SJSA1 (cell line): ENCODE data around the gene HSPA8. TPM values are rescaled to one million over a fixed set of nuclear protein-coding genes. Genes with fewer than 3 reads are reported as not detected.

Experiments used
- DNase-seq, 2 experiments: peaks; one replicate each; pipeline ENCODE4 v3.0.0-alpha.2; 2015 to 2020; ENCODE audit warnings: low spot score in 2 of 2, low read depth in 1 of 2
- H3K27ac ChIP-seq: fragments of 250-450 bp; sonication (Bioruptor Pico); 2 replicates; pipeline ENCODE4 v1.5.1; 2020; ENCODE audit warnings: mild to moderate bottlenecking, moderate library complexity
- H3K27me3 ChIP-seq: fragments of 250-450 bp; sonication (Bioruptor Pico); replicated peaks from 2 replicates; pipeline ENCODE4 v1.5.1; 2020; ENCODE audit warnings: mild to moderate bottlenecking, moderate library complexity
- H3K36me3 ChIP-seq: fragments of 250-450 bp; sonication (Bioruptor Pico); 2 replicates; pipeline ENCODE4 v1.5.1; 2020; ENCODE audit warnings: mild to moderate bottlenecking
- H3K4me1 ChIP-seq: fragments of 250-450 bp; sonication (Bioruptor Pico); replicated peaks from 2 replicates; pipeline ENCODE4 v1.6.1; 2021; ENCODE audit warnings: mild to moderate bottlenecking
- H3K4me3 ChIP-seq: fragments of 250-450 bp; sonication (Bioruptor Pico); 2 replicates; pipeline ENCODE4 v1.5.1; 2020; ENCODE audit warnings: mild to moderate bottlenecking
- H3K9me3 ChIP-seq: fragments of 250-450 bp; sonication (Bioruptor Pico); replicated peaks from 2 replicates; pipeline ENCODE4 v1.5.1; 2020; ENCODE audit warnings: mild to moderate bottlenecking
- total RNA-seq: library from RNA; depleted of rRNA; stranded (reverse); fragments of >200 nt; shearing (Covaris generic); gene quantifications from 2 replicates; pipeline ENCODE4 v1.2.3, GENCODE V29; 2014

Gene HSPA8
- total RNA-seq, 1 experiment from 2014 or later, result 2,693 TPM

DNA sequence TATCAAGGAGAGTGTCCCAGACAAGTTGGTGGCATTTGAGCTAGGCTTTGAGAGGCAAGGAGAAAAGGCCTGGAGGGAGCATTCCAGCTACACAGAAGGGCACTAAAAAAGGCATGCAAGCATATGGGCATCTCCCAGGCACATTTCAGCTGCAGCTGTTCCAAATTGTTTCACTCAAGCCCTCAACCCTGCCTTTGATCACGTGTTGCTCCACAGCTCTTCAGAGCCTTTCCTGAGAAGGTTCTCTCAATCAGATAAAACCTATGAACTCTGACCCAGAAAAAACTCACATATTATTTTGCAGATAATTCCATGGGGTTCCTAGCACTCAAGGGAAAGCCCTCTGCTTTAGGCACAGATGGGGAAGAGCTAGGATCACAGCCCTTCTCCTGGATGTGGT lies 24.4 kb upstream of the HSPA8 start:
- H3K4me3 ChIP-seq, result no peak overlapping the region
- H3K36me3 ChIP-seq, result peaks cover 12% of the 10 kb centered on the region

DNA sequence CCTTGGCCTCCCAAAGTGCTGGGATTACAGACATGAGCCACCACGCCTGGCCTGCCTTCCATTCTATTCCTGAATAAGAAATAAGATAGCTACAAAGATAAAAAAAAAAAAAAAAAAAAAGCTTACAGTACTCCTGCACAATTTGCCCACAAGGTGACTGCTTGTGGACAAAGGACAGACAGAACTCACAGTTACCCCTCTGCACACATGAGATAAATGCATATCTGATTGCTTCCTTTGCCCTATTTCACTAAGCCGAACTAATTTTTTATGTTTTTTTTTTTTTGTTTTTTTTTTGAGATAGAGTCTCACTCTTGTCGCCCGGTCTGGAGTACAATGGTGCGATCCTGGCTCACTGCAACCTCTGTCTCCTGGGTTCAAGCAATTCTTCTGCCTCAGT lies 23.6 kb upstream of the HSPA8 start:
- H3K4me1 ChIP-seq, result peaks cover 7% of the 10 kb centered on the region
- H3K27me3 ChIP-seq, result no peaks in the 10 kb centered on the region
- H3K9me3 ChIP-seq, result no peaks in the 10 kb centered on the region
- no peak for DNase-seq
- no peak overlapping the region for H3K27ac ChIP-seq
- peaks cover 12% of the 10 kb centered on the region for H3K36me3 ChIP-seq
- H3K4me3 ChIP-seq, result no peak overlapping the region

More for the DNA sequence above, 24.4 kb upstream of the HSPA8 start:
- H3K27ac ChIP-seq, result no peak overlapping the region
- no peak for DNase-seq
- no peaks in the 10 kb centered on the region for H3K27me3 ChIP-seq
- no peaks in the 10 kb centered on the region for H3K9me3 ChIP-seq
- peaks cover 7% of the 10 kb centered on the region for H3K4me1 ChIP-seq

DNA sequence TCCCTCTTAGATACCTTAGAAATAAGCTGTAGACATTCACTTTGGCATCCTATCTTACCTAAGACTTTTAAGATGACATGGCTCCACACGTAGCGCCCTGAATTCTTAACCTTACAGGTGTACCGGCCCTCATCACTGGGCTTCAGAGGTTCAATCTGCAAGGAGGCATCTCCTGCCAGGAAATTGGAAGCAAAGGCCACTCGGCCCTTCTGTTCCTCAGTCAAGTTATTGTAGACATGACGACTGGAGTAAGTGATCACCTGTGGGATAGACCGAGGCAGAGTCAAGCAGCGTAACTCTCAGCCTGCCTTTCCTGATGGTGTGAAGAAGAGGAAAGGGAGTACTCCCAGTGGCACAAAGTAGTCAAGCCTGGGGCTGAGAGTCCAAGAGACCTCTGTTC lies 22.5 kb upstream of the HSPA8 start:
- H3K4me3 ChIP-seq, result no peak overlapping the region
- no peak for DNase-seq
- H3K4me1 ChIP-seq, result peaks cover 7% of the 10 kb centered on the region
- H3K9me3 ChIP-seq, result no peaks in the 10 kb centered on the region
- H3K27me3 ChIP-seq, result no peaks in the 10 kb centered on the region
- H3K36me3 ChIP-seq, result peaks cover 12% of the 10 kb centered on the region
- H3K27ac ChIP-seq, result no peak overlapping the region

DNA sequence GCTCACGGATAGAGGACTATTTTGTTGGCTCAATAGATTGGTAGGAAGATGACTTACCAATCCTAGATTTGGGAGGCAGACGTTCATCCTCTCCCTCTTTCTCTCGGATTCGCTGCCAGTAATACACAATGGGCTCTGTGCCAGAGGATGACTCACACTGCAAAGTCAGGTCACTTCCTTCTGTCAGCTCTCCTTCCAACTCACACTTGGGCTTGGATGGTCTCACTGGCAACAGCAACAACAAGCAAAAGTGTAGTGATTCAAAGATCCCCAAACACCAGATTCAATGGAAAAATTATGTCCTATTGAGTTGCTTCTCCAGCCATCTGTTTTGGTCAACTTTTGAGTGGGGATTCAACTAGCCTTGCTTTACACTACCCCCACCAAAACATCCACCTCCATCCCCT lies 21.7 kb upstream of the HSPA8 start:
- peak; percentile 55 to 79 for DNase-seq
- peaks cover 12% of the 10 kb centered on the region for H3K36me3 ChIP-seq
- peaks cover 7% of the 10 kb centered on the region for H3K4me1 ChIP-seq
- no peaks in the 10 kb centered on the region for H3K9me3 ChIP-seq
- H3K27ac ChIP-seq, result 0 out of 2 replicates have a peak overlapping the region, but pooled peaks have one; percentile 37
- no peak overlapping the region for H3K4me3 ChIP-seq
- no peaks in the 10 kb centered on the region for H3K27me3 ChIP-seq

DNA sequence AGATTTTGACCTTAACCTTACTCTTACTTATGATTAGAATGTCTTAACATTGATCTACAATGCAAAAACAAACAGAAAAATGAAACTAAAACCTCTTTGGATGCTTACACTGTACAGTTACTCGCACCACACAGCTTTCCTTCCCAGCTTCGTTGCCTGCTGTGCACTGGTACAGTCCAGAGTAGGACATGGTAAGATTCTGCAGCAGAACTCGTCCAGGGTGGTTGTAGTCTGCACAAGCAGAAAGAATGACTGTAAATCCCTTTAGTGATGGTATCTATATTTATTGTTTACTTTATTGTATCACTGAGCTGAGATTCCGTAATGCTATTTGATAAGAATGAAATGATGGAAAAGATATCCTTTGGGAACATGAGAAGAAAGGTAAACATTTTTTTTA lies 21.0 kb upstream of the HSPA8 start:
- DNase-seq, result no peak
- no peaks in the 10 kb centered on the region for H3K27me3 ChIP-seq
- no peaks in the 10 kb centered on the region for H3K9me3 ChIP-seq
- no peak overlapping the region for H3K27ac ChIP-seq
- H3K4me1 ChIP-seq, result peaks cover 7% of the 10 kb centered on the region
- H3K4me3 ChIP-seq, result no peak overlapping the region
- peaks cover 12% of the 10 kb centered on the region for H3K36me3 ChIP-seq

DNA sequence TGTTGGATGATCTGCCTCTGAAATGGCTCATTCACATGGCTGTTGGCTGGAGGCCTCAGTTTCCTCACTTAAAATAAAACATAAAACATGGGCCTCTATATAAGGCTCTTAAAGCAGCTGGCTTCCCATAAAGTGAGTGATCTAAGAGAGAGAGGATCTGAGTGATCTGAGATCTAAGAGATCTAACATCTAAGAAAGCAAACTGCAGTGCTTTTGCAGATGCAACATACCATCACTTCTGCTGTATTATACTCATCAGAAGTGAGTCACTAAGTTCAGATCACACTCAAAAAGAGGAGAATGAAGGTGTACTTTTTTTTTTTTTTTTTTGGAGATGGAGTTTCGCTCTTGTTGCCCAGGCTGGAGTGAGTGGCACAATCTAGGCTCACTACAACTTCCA lies 18.1 kb upstream of the HSPA8 start:
- Histone ChIP-seq H3K36me3 (peaks cover 12% of the 10 kb centered on the region), H3K4me3 (no peak overlapping the region), H3K27me3 (no peaks in the 10 kb centered on the region), H3K4me1 (peaks cover 7% of the 10 kb centered on the region), H3K9me3 (no peaks in the 10 kb centered on the region), H3K27ac (no peak overlapping the region)
- DNase-seq, result no peak

DNA sequence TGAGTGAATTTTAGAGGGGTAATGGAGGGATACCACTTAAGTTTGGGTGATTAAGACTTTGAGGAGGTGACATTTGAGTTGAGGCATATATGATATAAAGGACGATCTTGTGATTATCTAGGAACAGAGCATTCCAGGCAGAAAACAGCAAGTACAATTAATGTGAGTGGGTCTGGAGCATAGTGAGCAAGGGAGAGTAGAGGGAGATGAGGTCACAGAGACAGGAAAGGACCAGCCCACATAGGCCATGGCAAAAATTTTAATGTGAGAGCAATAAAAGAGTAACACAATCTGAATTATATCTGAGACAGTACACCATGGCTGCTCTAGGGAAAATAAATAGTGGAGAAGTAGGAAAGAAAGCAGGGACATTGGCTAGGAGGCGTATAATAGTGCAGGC lies 14.5 kb upstream of the HSPA8 start:
- H3K4me3 ChIP-seq, result no peak overlapping the region
- H3K9me3 ChIP-seq, result no peaks in the 10 kb centered on the region
- H3K27me3 ChIP-seq, result no peaks in the 10 kb centered on the region
- no peak overlapping the region for H3K27ac ChIP-seq
- H3K4me1 ChIP-seq, result no peaks in the 10 kb centered on the region
- DNase-seq, result no peak
- H3K36me3 ChIP-seq, result peaks cover 4% of the 10 kb centered on the region; the same call in 1 of the 2 replicates

DNA sequence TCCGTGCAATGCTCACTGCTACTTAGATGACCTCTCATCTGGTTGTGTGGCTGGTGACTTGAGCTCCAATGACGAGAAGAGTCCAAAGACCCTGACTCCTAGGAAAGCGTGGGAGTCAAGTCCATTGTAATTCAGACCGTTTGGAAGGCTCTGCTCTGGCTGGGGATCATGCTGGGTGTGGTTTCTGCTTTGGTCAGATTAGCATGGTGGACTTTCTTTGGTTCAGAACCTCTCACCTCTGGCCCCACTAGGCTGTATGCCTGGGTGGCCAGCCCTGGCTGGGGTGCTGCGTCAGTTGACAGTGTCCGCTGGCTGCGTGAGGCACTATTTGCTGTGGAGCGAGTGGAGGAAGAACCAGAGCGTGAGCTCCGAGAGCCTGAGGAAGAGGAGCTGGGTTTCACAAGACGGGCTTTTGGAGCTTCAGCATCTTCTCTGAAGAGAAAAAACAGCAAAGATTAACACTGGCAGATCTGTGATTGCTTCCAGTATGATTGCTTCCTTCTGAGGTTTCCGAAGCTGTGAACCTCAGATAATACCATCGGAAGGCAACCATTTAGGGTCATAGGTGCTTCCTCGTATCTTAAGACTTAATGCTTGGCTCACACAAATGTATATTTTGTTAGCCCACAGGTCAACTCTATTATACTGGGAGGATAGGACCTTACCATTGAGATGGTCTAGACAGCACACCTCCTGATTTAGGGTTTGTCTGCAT lies 11.6 kb upstream of the HSPA8 start:
- no peaks in the 10 kb centered on the region for H3K27me3 ChIP-seq
- no peak overlapping the region for H3K4me3 ChIP-seq
- H3K4me1 ChIP-seq, result no peaks in the 10 kb centered on the region
- peaks cover 4% of the 10 kb centered on the region; the same call in 1 of the 2 replicates for H3K36me3 ChIP-seq
- H3K9me3 ChIP-seq, result no peaks in the 10 kb centered on the region
- DNase-seq, result no peak
- no peak overlapping the region for H3K27ac ChIP-seq

DNA sequence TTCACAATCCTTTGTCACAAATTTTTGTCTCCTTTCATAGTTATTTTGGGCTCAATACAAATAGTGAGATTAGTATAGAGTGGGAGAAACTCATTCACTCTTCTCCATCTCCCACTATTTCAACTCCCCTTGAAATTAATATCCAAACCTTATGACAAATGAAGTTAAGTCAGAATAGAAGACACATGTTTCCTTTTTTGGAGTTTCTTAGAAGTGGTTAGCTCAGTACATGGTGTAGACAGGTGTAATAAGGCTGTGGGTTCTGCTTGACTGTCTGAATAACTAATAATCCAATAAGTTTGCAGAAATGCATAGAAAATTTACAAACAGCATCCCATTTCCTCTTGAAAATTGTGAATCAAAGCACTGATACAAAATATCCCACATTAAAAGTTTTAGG lies 10.8 kb upstream of the HSPA8 start:
- no peaks in the 10 kb centered on the region for H3K4me1 ChIP-seq
- DNase-seq, result no peak
- H3K36me3 ChIP-seq, result peaks cover 4% of the 10 kb centered on the region; the same call in 1 of the 2 replicates
- H3K27ac ChIP-seq, result no peak overlapping the region
- H3K27me3 ChIP-seq, result no peaks in the 10 kb centered on the region
- no peaks in the 10 kb centered on the region for H3K9me3 ChIP-seq
- H3K4me3 ChIP-seq, result no peak overlapping the region

DNA sequence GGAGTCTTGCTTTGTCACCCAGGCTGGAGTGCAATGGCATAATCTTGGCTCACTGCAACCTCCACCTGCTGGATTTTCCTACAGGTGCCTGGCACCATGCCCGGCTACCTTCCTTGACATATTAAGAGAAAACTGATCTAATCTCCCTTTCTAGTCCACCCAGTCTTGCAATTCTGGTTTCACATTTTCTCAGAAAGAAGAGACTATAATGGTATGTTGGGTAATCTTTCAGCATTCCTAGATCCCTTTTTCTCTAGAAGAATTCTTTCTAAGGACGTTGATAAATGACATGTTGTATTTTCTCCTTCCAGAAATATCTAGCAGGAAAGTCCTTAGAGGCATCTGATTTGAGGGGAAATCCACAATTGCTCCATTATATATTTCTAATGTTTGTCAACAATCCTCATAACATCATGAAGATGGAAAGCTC lies 10.4 kb upstream of the HSPA8 start:
- no peaks in the 10 kb centered on the region for H3K9me3 ChIP-seq
- H3K27ac ChIP-seq, result no peak overlapping the region
- H3K4me3 ChIP-seq, result no peak overlapping the region
- H3K36me3 ChIP-seq, result peaks cover 4% of the 10 kb centered on the region; the same call in 1 of the 2 replicates
- no peaks in the 10 kb centered on the region for H3K27me3 ChIP-seq
- no peaks in the 10 kb centered on the region for H3K4me1 ChIP-seq
- no peak for DNase-seq

DNA sequence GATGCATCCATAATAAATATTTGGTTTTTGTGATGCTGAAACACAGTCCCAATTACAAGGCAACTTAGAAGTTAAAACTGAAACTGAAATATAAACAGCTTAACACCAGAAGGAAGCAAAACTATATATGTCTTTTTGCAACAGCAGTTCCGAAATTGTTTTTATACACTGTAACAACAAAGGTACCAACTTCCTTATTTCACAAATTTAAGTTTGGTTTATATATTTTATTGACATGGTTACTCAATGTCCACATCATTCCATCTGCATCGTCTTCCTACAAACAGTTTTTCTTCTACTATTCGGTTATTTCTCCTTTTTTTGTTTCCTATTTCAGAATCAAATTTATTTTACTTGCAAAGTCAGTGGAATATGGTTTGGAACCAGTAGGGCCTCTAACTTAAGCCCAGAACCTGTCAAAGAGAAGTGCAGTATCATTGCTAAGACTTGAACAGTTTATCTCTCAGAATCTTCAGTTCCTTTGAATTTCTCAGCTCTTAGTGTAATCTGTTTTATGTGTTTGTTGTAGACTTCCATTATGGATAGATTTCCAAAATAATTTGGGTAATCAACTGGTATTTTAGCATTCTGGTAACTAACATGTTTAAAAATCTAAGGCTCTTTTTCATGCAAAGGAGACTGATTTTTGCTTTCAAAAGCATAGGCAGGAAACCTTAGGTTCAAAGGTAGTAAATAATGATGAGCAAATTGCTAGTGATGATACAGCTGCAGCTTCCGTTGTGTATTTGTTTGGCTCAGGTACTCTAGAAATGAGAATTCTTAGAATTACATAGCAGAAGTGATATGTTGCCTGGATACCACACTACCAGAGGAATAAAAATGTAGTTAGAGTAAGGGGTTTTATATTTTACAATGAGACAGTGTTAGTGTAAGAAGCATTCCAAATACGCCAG lies 8.2 kb upstream of the HSPA8 start:
- no peak for DNase-seq
- no peaks in the 10 kb centered on the region for H3K27me3 ChIP-seq
- H3K4me1 ChIP-seq, result no peaks in the 10 kb centered on the region
- no peaks in the 10 kb centered on the region for H3K9me3 ChIP-seq
- H3K4me3 ChIP-seq, result no peak overlapping the region
- peaks cover 4% of the 10 kb centered on the region; the same call in 1 of the 2 replicates for H3K36me3 ChIP-seq
- no peak overlapping the region for H3K27ac ChIP-seq

DNA sequence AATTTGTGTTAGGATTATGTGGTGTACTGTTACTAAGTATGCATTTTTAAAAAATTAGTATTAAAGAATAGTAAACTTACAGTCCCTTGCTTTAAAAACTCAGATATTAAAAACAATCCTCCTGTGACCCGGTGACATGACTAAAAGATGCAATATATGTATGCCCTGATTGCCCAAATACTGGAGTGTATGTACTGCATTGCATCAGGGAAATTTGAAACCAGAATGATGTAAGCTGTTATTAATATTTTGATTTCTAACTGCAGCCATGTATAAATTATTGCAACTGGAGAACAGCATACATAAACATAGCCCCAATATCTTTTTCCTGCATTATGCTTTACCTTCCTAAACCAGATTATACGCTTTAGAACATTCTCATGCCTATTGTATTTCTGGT lies 3.7 kb upstream of the HSPA8 start:
- Histone ChIP-seq H3K27me3 (no peaks in the 10 kb centered on the region), H3K9me3 (no peaks in the 10 kb centered on the region), H3K27ac (no peak overlapping the region), H3K4me1 (peaks cover 14% of the 10 kb centered on the region), H3K36me3 (peaks cover 15% of the 10 kb centered on the region), H3K4me3 (no peak overlapping the region)
- no peak for DNase-seq

DNA sequence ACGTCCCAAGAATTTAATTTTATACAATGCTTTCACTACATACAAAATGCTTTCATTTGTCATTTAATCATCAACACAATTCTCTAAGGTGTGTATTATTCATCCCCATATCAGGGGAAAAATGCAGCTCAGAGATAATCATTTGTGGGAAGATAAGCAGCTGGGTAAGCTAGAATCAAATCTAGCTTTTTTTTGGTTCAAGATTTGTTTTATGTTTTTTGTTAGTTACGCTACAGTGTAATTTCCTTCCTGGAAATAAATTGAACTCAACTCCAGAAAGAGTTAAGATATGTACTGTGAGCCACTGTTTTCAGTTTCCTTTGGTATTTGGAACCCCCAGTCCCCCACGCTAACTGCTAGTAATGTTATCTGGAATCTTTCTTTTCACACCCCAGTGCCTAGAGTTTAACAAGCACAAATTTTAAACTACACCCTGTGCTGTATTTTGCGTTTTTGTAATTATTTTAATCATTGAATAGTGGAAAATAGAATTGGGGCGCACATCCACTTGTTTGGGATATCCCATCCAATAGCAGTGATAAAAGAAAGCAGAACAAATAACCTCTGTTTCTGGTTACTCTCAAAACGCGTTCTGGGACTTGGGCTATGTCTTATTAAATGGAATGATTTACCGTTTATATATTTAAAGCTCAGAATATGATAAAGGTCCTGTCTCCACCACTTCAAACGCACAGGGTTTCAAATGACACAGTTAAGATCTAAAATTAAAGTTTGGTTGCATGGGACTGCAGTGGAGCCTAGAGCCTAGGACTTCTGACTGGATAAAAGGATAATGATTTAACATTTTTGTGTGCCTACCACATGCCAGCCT lies 2.1 kb upstream of the HSPA8 start:
- no peaks in the 10 kb centered on the region for H3K9me3 ChIP-seq
- H3K36me3 ChIP-seq, result peaks cover 31% of the 10 kb centered on the region
- H3K4me1 ChIP-seq, result peaks cover 17% of the 10 kb centered on the region
- DNase-seq, result no peak
- no peaks in the 10 kb centered on the region for H3K27me3 ChIP-seq
- peak overlapping the region; percentile 100 for H3K27ac ChIP-seq
- H3K4me3 ChIP-seq, result peak overlapping the region; percentile 77
